HepG2 (cell line): ENCODE data around the gene CHD9. TPM values are rescaled to one million over a fixed set of nuclear protein-coding genes. Genes with fewer than 3 reads are reported as not detected.

Experiments used
- ATAC-seq: fragments of 200-7000 bp; cut with Tn5 transposase; 3 replicates; pipeline ENCODE4 v1.9.1; 2020; ENCODE audit warnings: mild to moderate bottlenecking, moderate library complexity
- BruUV-seq: library from RNA; stranded (reverse); fragments of 400-500 nt; replicated peaks from 2 replicates; lab custom pipeline; 2021; lab: Mats Ljungman, UMichigan
- CTCF ChIA-PET: fragments of 300-600 bp; formaldehyde crosslinking; extraction: SDS; loops from one replicate; lab custom pipeline; 2021; ENCODE audit warnings: low total read pairs, inconsistent platforms, low intra/inter-chr PET ratio; lab: Yijun Ruan, JAX
- POLR2A ChIA-PET: fragments of 350-600 bp; sonication (Branson Sonifier 250); formaldehyde crosslinking; loops from one replicate; lab custom pipeline; 2020; ENCODE audit warnings: antibody characterized with exemption, inconsistent platforms; lab: Yijun Ruan, JAX
- DNase-seq: peaks from one replicate; pipeline ENCODE4 v3.0.0-alpha.2; 2015; ENCODE audit warnings: low spot score
- FAIRE-seq: peaks from 3 replicates; lab custom pipeline; 2011; peaks lifted over from hg19 to GRCh38; lab: Jason Lieb, UNC
- H2AFZ ChIP-seq: one replicate; pipeline ENCODE4 v1.6.1; 2011; ENCODE audit warnings: low read length, inconsistent platforms
- H3K27ac ChIP-seq: fragments of 300-600 bp; 3 replicates; pipeline ENCODE4 v1.8.0; 2011; ENCODE audit warnings: mixed run types, mild to moderate bottlenecking, mixed read lengths, low read length, inconsistent platforms; ENCODE audit not compliant: insufficient read depth; ENCODE audit errors: extremely low read length
- H3K27me3 ChIP-seq, 2 experiments: fragments of 200-600 bp in 1 of 2; 2 replicates in 1 of 2; 3 replicates in 1 of 2; pipeline versions ENCODE4 v1.6.0 to v1.8.0; 2011; ENCODE audit warnings: low read length in 2 of 2, mild to moderate bottlenecking in 2 of 2, moderate library complexity in 2 of 2, inconsistent platforms in 1 of 2; ENCODE audit not compliant: insufficient read depth in 2 of 2, control insufficient read depth in 1 of 2
- H3K36me3 ChIP-seq, 2 experiments: fragments of 200-600 bp in 1 of 2; replicated peaks in 1 of 2; 2 replicates in 1 of 2; 3 replicates in 1 of 2; pipeline versions ENCODE4 v1.5.1 to v1.8.0; 2011; ENCODE audit warnings: low read length in 2 of 2, inconsistent platforms in 1 of 2; ENCODE audit not compliant: insufficient read depth in 2 of 2, control insufficient read depth in 1 of 2
- H3K4me1 ChIP-seq: 2 replicates; pipeline ENCODE4 v1.5.1; 2012; ENCODE audit warnings: low read length, inconsistent platforms; ENCODE audit not compliant: insufficient read depth
- H3K4me2 ChIP-seq: 2 replicates; pipeline ENCODE4 v1.6.0; 2011; ENCODE audit warnings: low read depth, low read length, inconsistent platforms
- H3K4me3 ChIP-seq, 3 experiments: fragments of 200-600 bp in 1 of 3; sonication (generic), shearing (Covaris generic) in 1 of 3; replicated peaks in 1 of 3; 2 replicates each; pipeline ENCODE4 v1.5.1; 2011 to 2016; ENCODE audit warnings: low read length in 3 of 3, inconsistent platforms in 2 of 3, low read depth in 2 of 3, mild to moderate bottlenecking in 2 of 3, control low read depth in 1 of 3, mixed read lengths in 1 of 3; ENCODE audit not compliant: insufficient read depth in 1 of 3
- H3K79me2 ChIP-seq: one replicate; pipeline ENCODE4 v1.6.1; 2011; ENCODE audit warnings: low read length, inconsistent platforms; ENCODE audit not compliant: insufficient read depth
- H3K9ac ChIP-seq: 2 replicates; pipeline ENCODE4 v1.6.0; 2011; ENCODE audit warnings: mild to moderate bottlenecking, low read depth, low read length, inconsistent platforms; ENCODE audit not compliant: insufficient read depth
- H3K9me3 ChIP-seq: 2 replicates; pipeline ENCODE4 v1.5.1; 2012; ENCODE audit warnings: mild to moderate bottlenecking, low read length
- H4K20me1 ChIP-seq: 2 replicates; pipeline ENCODE4 v1.6.0; 2011; ENCODE audit warnings: inconsistent platforms, mild to moderate bottlenecking, low read length, moderate library complexity; ENCODE audit not compliant: insufficient read depth
- GRHL1 ChIP-seq: sonication (generic); formaldehyde crosslinking; conservative IDR thresholded peaks from 2 replicates; pipeline ENCODE4 v1.8.0; 2022; ENCODE audit warnings: missing genetic modification reagents
- HCFC1 ChIP-seq: fragments of 150-350 bp; IDR thresholded peaks from 2 replicates; pipeline ENCODE4 v1.6.1; 2014; ENCODE audit warnings: low read depth, low read length
- HMGXB4 ChIP-seq, 2 experiments: sonication (generic) in 1 of 2; formaldehyde crosslinking in 1 of 2; IDR thresholded peaks; 2 replicates each; pipeline versions ENCODE4 v1.4.0 to v1.6.1; 2018 to 2020; ENCODE audit warnings: missing genetic modification reagents in 2 of 2, borderline replicate concordance in 1 of 2, low read depth in 1 of 2, mild to moderate bottlenecking in 1 of 2, missing biosample characterization in 1 of 2
- IRF9 ChIP-seq: sonication (generic); formaldehyde crosslinking; IDR thresholded peaks from 2 replicates; pipeline ENCODE4 v1.8.0; 2022; ENCODE audit warnings: missing genetic modification reagents, mild to moderate bottlenecking, borderline replicate concordance
- JUNB ChIP-seq: sonication (generic); formaldehyde crosslinking; IDR thresholded peaks from 2 replicates; pipeline ENCODE4 v1.8.0; 2022; ENCODE audit warnings: missing genetic modification reagents, mild to moderate bottlenecking, borderline replicate concordance
- MAF1 ChIP-seq: sonication (generic); formaldehyde crosslinking; IDR thresholded peaks from 2 replicates; pipeline ENCODE4 v1.5.0; 2020; ENCODE audit warnings: missing genetic modification reagents, borderline replicate concordance
- NR2F2 ChIP-seq: IDR thresholded peaks from 2 replicates; pipeline ENCODE4 v1.6.1; 2012; ENCODE audit warnings: low read depth, inconsistent platforms, borderline replicate concordance
- RBFOX2 ChIP-seq: fragments of 200-400 bp; formaldehyde crosslinking; IDR thresholded peaks from 2 replicates; pipeline ENCODE4 v1.6.1; 2017; ENCODE audit warnings: low read depth, mild to moderate bottlenecking, low read length
- RELA ChIP-seq: sonication (generic); formaldehyde crosslinking; IDR thresholded peaks from 2 replicates; pipeline ENCODE4 v1.4.0; 2020; ENCODE audit warnings: missing genetic modification reagents
- ZNF432 ChIP-seq: sonication (generic); formaldehyde crosslinking; IDR thresholded peaks from 2 replicates; pipeline ENCODE4 v1.5.0; 2020; ENCODE audit warnings: missing genetic modification reagents, mild to moderate bottlenecking, borderline replicate concordance
- ZNF614 ChIP-seq: IDR thresholded peaks from 2 replicates; pipeline ENCODE4 v1.6.1; 2018; ENCODE audit warnings: missing biosample characterization, missing genetic modification reagents, inconsistent platforms, borderline replicate concordance
- WGBS: methylation state at CpG from one replicate; pipeline ENCODE4 v1.1.6; 2017; ENCODE audit warnings: low lambda C conversion rate; 5-methylcytosine and 5-hydroxymethylcytosine counted together
- in situ Hi-C: cut with HindIII; loops from 2 replicates; pipeline ENCODE4 v1.10.0; 2017; ENCODE audit warnings: low pct_unique_long_range_greater_than_20kb; ENCODE audit not compliant: extremely low pct_ligation_motif_present
- intact Hi-C: fragments of 100-400 bp; cut with micrococcal nuclease; formaldehyde crosslinking; loops from one replicate; pipeline ENCODE4 v1.10.0; 2022; ENCODE audit not compliant: unreplicated experiment
- polyA plus RNA-seq, 8 experiments: library from polyadenylated mRNA; depleted of rRNA in 3 of 8; stranded (reverse) in 7 of 8; unstranded in 1 of 8; fragments of >200 nt; fragmentation: Illumina TruSeq in 4 of 8; extraction: Trizol in 4 of 8; gene quantifications; 2 replicates each; pipeline versions ENCODE4 v1.2.1 to v1.2.3, GENCODE V29; 2011 to 2016; ENCODE audit warnings: low read depth in 4 of 8, missing spikeins in 1 of 8, mixed read lengths in 1 of 8; ENCODE audit not compliant: insufficient read depth in 1 of 8
- total RNA-seq, 5 experiments: library from RNA; depleted of rRNA; stranded (reverse); fragments of >200 nt; fragmentation: Illumina TruSeq; extraction: Trizol; gene quantifications; 2 replicates each; pipeline ENCODE4 v1.2.3, GENCODE V29; 2016; ENCODE audit warnings: low read depth in 1 of 5

The CHD9 gene
- total and polyA plus RNA-seq, 2 of the 13 experiments (the other 11 are each of a cell fraction or from before 2014, with no cell fraction given) = 23.4 to 27.7 TPM

GRCh38 chr16:53209429-53209828 is 154.6 kb downstream of the CHD9 start:
- H3K27me3 ChIP-seq = no peaks in the 10 kb centered on the region
- ChIA-PET CTCF (no interaction called here), POLR2A (no interaction called here)
- in situ Hi-C loops (no loop called here), intact Hi-C loops (no loop called here)
- no peak overlapping the region for H3K27ac ChIP-seq
- no peak overlapping the region for H2AFZ ChIP-seq
- no peaks in the 10 kb centered on the region for H3K9me3 ChIP-seq
- H3K79me2 ChIP-seq = peaks cover 4% of the 10 kb centered on the region
- TF ChIP-seq MAF1 (CRISPR knock-in tag) (no peak), ZNF432 (CRISPR knock-in tag) (no peak), ZNF614 (CRISPR knock-in tag) (no peak), HMGXB4 (CRISPR knock-in tag; IDR thresholded peaks at IDR 0.05; ENCODE audit: borderline replicate concordance in 1 of 2, low read depth in 1 of 2) (no peak), HCFC1 (no peak), GRHL1 (CRISPR knock-in tag) (no peak), IRF9 (CRISPR knock-in tag) (no peak), RBFOX2 (no peak), JUNB (CRISPR knock-in tag) (no peak), NR2F2 (no peak), RELA (CRISPR knock-in tag) (no peak)
- FAIRE-seq (no peak), ATAC-seq (no peak), DNase-seq (no peak)
- WGBS = 96% methylated on average over 5 of the region's 5 CpGs
- no peak overlapping the region for H3K4me3 ChIP-seq
- H3K9ac ChIP-seq = no peak overlapping the region
- H3K4me2 ChIP-seq = no peak overlapping the region
- no peaks in the 10 kb centered on the region for H3K4me1 ChIP-seq
- H3K36me3 ChIP-seq = peaks cover 2 to 9% of the 10 kb centered on the region in 2 experiments; a peak in 3 of 5 replicates
- BruUV-seq = no TSS peak
- H4K20me1 ChIP-seq = no peaks in the 10 kb centered on the region
